Activated CD4-positive, alpha-beta T cell treated with anti-CD3 and anti-CD28 coated beads, Interleukin-2, amount 50 U/mL, for 1 hour (primary cell): Measurements from ENCODE around the gene CCDC172.

Experiments
- DNase-seq: peaks from one replicate; pipeline ENCODE4 v3.0.0-alpha.2; 2020

The CCDC172 gene, protein sequence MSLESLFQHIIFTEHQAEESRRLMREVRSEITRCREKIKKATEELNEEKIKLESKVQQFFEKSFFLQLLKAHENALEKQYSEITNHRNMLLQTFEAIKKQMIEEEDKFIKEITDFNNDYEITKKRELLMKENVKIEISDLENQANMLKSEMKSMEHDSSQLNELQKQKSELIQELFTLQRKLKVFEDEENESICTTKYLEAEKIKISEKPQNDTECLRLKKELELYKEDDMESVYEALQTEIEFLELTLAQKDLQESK

DNA sequence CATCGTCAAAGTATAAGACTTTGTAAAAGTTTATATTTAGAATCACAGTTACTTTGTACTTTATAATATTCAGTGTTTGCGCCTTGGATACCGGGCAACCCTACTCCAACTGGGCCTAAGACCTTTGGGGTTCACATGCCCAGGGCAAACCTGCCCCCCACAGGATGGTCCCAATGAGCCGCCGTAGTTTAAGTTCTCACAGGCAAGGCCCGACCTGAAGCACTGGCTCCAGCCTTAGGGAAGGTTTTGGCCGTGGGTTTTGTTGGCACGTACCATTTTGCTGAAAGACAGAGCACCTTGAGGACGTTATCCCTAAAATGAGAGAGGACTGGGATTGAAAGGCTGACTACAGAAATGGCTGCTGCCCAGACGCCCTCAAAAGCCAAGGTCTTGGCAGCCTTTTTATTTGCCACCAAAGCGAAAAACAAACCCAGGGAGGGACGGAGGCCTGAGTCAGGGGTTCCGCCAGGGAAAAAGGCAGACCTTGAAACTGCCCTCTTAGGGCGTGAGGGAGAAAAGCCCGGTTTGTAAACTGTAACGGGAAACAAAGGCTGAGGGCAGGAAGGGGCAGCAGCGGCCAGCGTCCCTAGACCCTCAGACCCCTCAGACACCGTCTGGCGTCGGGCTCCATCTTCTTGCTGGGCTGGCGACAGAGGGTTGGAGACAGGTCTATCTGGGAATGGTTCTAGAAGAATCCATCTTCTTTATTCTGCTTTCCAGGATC lies at the start of gene CCDC172:
Gene CCDC172 (plus strand): TSS at position 222 of the 724 bp plus-strand sequence. CDS start 564 bp downstream, outside the sequence.
- DNase-seq = no peak

DNA sequence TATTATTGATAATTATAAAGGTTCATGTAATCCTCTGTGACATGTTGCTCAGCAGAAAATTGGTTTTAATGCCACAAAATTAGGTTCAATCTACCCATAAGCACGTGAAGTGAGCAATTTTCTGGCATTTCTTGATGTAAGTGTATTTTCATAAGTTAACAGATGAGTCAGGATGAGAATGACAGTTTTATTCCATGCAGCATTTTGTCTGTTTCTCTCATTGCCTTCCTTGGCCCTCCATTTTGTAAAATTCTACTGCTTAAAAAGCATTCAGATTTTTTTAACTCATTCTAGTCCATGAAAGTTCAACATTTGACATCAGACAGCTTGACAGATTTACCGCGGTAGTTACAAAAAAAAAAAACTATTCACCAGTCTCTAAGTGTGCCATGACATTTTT lies 47.3 kb upstream of the CCDC172 start:
- no peak for DNase-seq

DNA sequence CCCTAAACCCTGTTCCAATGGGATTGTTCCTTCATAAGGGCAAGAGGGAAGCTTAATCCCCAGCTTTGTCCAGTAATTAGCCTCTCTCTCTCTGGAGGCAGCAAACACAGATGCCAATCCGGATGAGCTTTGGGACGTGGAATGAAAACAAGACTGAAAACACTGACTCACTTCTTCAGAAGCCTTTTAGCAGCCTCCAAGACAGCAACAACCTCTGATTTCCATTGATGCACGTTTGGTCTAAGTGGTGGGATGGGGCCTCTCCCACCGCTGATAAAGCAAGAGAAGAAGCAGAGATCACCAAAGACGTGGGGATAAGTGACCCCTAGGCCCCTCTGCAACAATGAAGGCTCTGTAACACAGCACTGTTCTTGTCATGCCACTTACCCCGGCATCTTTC lies 45.4 kb upstream of the CCDC172 start:
- DNase-seq = no peak

DNA sequence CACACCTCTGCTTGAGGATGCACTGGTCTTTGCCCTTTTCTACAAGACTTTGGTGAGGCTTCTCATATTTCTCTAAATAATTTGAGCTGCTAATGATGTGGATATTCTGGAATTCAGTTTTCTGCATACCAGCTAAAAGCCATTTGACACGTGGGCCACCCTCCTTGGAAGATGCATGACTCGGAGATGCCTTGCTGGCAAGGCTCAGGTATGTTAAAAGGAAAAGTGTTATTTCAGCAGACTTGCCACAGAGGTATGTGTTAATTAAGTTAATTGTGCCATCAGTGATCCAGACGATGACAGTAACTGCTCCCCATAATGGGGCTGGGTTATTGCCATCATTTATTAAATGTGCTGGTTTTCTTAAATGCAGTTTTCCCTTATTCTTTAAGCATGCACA lies 42.5 kb upstream of the CCDC172 start:
- no peak for DNase-seq

DNA sequence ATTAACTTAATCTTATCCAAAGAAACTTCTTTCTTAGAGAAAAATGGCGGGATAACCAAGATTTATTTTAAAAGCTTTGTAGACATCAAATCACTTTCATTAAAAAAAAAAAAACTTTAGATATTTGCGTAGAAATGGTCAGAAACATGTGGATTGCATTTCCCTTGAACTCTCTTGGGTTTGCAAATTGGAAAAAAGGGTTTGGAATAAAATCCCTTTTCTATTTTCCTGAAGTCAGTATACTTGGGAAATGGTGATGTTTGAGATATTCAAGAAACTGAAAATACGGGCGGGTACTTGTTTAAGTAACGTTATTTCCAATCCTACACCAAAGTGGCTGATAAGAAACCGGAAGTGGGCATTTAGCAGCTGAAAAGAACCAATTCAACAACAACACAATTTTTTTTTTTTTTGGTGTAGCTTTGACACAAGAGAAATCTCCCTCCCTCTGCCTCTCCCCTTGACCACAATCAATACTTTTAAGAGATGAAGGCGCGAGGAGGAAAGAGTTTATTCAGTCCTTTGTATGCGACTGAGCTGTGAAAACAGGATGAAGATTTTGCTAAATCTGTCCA lies 37.5 kb upstream of the CCDC172 start:
- DNase-seq = no peak

DNA sequence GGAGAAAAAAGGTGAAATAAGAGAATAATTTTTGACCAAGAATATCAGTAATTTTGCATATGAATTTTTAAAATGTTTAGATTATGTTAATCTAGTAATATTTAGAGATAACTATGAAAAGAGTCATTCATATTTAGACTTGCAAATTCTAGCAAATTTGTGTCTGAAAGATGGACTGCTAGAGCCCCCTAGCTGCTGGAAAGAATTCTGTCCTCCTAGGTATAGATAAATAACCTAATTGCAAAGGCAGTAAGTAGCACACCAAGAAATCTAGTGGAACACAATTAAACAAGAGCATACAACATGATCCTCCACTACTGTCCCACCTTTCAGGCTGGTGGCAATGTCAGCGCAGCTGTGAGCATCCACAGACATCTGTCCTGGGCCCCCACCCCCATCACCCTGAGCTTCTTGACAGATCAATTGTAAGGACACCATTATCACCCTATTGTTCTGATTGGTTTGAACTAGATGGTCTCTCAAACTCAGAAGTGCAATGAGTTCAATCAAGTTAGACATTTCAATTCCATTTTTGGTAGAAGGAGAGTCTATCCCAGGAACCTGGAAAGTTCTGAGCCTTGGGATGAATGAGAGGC lies 36.2 kb upstream of the CCDC172 start:
- DNase-seq = no peak

DNA sequence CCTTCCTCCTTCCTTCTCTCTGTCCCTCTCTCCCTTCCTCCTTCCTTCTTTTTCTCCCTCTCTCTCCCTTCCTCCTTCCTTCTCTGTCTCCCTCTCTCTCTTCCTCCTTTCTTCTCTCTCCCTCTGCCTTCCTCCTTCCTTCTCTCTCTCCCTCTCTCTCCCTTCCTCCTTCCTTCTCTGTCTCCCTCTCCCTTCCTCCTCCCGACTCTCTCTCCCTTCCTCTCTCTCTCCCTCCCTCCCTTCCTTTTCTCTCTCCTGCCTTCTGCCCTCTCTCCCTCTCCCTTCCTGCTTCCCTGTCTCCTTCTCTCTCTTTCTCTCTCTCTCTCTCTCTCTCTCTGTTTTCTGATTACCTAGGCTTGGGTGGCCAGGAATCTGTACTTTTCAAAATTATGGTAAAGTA lies 34.6 kb upstream of the CCDC172 start:
- DNase-seq = no peak

DNA sequence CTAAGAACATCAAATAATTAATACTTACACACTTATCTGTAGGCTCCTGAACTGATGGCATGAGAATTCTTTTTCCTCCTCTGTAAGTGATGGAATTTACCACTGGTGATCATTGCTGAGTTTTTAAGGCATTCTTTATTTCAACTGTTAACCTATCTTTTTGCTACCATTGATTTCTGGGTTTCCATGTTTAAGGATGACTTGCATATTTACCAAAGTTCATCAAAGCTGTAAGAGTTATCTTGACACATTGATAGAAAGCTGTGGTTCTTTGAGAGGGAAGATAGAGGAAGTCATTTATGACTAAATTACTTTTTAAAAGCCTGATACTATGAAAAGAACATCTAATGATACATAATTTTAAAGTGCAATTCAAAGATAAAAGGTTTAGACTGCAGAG lies 31.8 kb upstream of the CCDC172 start:
- DNase-seq = no peak

DNA sequence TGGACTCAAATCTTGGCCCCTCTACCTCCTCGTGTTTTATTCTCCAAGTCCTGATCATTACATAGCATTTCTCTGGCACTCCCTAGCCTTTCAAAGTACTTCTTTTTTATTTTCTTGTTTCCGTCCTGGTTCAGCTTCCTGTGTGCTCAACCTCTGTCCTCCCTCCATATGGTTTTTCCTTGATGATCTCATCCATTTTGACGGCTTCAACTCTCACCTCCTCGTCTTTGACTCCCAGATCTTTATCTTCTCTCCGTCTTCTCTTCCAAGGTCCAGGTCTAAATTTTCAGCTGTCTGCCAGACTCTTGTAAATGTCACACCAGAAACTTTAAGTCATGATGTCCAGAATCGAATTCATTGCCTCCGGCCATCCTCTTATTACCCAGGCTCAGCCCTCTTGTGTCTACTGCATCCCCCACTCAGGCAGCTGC lies 27.9 kb upstream of the CCDC172 start:
- DNase-seq = no peak

DNA sequence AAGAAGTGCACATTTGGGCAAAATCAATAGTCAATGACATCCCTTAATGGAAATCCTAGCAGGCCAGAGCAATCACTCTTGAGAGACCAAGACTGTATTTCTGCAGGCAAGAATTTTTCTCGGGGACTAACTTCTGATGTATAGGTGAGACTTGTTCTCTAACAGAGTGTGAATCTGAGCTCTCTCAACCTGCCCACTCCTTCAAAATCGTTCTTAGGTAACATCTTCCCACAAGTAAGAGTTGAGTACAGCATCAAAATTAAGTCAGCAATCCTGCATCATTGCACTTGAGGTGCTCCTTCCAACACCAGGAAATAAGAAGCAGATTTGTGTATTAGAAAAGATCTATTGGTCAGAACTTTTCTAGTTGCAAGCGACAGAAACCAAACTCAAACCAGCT lies 25.7 kb upstream of the CCDC172 start:
- no peak for DNase-seq

DNA sequence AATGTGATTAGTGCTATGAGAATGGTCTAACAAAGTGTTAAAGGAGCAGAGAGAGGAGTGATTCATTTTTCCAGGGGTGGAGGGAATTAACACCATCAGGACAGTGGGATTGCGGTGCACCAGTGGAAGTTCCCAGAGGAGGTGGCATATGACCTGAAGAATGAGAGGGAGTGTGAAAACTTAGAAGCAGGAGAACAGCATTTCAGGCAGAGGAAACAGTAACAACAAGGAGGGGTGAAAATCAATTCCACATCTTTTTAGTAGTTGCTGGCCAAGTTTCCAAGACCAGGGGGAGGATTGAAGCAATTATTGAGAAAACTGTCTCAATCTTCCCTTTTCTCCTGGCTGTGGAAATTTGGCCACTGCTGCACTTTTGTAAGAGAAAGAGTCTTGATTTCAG lies 23.7 kb upstream of the CCDC172 start:
- DNase-seq = no peak

DNA sequence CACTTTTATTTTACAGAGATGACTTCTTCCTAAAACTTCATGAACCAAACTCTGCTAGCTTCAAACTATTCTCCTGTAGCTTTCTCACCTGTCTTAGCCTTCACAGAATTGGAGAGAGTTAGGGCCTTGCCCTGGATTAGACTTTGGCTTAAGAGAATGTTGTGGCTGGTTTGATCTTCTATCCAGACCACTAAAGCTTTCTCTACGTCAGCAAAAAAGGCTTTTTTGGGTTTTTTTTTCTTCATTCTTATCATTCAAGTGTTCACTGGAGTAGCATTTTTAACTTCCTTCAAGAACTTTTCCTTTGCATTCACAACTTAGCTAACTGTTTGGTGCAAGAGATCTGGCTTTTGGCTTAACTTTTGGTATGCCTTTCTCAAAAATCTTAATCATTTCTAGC lies 19.3 kb upstream of the CCDC172 start:
- DNase-seq = no peak

DNA sequence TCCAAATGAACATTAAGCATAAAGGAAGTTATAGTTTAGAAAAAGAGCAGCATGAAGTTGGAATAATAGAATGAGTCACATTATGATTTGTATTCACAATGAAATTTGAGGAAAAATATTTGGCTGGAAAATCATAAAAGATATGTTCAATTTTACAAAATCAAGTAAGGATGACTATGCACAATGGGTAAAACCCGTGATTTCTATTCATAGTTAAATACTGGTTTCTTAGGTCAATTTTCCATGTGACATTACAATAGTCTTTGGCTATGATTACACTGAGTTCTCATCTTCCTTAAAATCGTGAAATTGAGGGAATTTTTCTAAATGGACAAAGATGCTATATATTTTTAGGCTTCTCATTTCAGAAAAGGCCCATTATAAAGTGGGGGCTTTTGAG lies 17.4 kb upstream of the CCDC172 start:
- no peak for DNase-seq

DNA sequence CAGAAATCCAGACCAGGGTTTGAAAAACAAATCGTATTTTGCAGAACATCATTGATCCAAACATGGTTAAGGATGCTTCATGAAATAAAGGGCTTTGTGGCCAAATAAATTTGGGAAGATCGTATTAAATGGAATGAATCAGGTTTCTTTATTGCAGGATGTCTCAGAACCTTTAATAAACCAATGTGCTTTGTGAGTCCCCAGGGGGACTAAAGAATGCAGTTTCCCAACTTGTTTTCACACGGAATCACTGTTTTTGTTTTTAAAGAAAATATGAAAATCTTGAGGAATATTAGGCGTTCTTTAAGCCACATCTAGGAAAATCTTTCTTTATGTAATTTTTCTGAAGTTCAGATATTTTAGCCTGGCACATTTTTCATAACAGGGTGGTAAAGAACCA lies 16.8 kb upstream of the CCDC172 start:
- DNase-seq = no peak

DNA sequence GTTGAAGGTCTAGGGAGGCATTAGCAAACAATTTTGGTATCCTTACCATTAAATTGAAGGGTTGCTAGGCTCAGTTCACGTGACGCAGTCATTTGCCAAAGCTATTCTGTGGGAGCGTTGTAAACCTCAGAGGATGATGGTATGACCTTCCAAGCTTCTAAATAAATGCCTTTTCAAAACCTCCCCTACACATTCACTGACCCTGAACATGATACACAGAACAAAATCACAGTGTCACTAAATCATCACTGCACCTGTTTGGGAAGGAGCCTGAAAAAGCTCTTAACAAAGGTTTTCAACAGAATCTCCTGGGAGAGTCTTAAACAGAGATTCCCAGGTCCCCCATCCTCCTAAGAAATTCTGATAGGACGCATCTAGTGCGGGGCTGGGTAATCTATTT lies 13.2 kb upstream of the CCDC172 start:
- DNase-seq = no peak

DNA sequence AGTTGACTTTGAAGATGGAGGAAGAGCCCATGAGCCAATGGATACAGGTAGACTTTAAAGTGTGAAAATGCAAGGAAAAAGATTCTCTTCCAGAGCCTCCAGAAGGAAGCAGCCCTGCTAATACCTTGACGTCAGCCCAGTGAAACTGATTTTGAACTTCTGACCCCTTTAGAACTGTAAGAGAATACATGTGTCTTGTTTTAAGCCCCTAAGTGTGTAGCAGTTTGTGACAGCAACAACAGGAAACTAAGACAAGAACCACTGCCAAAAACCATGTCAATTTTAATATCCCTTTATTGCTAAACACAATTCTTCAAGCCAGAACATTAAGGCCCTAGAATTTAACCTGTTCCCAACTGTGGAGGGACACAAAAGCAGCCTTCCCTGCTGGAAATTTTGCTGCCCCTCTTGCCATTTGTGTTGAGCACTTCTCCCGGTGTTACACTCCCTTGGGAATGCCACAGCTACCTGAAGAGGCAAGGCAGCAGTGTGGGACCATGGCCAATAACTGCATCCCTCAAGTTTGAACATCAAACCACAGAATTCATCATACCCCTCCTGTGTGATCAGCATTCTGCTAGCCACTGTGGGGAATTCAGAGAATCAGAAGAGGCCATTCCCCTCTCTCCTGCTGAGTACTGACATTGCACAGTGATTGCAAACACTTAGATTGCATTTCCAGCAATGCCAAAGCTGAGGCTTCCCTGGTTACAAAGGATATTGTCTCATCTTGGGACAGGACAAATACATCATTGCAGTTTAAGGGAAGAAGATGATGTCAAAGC lies 12.3 kb upstream of the CCDC172 start:
- no peak for DNase-seq

DNA sequence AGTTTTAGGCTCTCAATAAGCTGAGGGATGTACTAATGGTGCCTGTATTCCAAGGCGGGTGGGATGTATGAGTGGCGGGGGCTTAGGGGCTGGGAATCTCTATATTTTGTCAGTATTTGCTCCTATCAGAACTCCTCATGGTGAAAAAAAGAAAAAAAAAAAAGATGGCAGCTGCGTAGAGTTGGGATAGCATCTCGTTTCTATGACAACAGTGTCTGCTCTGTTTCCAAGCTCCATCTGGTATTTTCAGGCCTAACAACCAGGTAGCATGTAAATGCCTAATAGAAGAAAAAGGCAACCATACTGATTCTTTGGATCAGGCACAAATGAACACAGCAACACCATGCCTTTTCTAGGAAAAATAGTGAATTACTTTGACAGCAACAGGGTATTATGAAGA lies 11.7 kb upstream of the CCDC172 start:
- DNase-seq = no peak

DNA sequence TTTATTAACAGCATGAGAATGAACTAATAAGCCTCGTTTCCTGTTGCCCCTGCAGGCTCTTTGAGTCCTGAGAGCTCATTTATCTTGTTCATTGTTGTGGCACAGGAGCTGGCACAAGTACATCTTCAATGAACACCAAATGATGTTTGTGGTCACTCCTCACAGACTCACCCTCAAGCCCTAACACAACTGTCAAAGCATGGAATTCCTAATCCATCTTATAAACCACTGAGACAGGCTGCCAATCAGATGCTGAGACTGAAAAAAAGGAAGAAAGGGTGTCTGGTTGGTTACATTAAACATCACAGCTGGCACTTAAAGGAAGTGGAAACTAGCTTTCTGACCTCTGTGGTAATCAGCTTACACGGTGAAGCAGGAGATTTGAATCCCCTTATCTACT lies 7.7 kb upstream of the CCDC172 start:
- DNase-seq = no peak

DNA sequence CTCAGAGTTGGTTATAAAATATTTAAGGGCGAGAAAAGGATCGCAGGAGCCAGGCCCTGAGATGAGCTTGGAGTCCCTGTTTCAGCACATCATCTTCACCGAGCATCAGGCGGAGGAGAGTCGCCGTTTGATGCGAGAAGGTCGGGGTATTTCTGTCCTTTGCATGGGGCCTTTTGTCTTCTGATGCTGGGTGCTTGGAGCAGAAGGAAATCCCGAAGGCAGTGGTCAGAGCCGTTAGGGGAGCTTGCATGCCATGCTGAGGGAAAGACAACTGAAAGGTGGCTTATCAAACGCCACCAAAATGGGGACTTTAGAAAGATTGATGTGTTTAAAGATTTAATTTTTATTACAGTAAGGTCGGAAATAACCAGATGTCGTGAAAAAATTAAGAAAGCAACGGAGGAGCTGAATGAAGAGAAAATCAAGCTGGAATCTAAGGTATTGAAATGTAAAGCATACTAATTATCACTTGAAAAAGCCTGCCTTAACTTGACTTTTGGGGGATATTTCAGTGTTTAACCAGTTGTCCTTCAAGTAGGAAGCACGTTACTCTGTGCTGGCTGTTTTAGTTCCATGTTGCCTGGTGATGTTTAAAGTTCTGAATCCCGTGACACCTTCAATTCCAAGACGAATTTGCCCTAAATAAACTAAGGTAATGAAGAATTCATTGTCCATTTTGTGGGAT lies 845 bp downstream of the CCDC172 start:
- no peak for DNase-seq

DNA sequence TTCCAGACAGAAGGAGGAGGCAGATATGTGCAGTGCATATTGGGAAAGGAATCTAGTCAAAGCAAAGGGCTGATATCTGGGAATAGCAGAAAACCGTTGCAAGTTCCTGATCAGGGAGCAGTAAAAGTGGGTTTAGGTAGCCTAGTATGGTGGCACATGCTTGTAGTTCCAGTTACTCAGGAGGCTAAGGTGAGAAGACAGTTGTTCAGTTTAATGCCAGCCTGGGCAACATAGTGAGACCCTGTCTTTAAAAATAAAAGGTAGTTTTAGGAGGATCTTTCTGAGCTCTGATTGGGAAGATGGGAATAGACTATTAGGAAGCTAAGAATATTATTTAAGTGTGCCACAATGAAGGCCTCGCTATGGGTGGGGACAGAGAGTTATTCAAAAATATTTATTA lies 1.7 kb downstream of the CCDC172 start:
- DNase-seq = no peak

DNA sequence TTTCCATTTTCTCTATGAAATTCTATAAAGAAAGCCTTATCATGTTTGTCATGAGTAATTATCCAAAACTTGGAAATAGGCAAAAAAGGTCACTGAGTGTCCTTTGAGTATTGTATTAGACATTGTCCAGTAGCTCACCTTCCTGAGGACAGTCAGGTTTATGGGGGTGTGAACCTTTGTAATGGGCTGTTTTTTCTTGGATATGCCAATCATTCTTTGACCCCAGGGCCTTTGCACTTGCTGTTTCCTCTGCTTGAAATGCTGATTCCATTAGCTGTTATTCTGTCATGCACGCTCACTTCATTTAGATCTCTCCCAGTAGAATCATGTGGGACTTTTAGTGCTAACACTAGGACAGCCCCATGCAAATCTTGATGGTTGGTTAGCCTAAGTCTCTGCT lies 4.9 kb downstream of the CCDC172 start:
- no peak for DNase-seq

DNA sequence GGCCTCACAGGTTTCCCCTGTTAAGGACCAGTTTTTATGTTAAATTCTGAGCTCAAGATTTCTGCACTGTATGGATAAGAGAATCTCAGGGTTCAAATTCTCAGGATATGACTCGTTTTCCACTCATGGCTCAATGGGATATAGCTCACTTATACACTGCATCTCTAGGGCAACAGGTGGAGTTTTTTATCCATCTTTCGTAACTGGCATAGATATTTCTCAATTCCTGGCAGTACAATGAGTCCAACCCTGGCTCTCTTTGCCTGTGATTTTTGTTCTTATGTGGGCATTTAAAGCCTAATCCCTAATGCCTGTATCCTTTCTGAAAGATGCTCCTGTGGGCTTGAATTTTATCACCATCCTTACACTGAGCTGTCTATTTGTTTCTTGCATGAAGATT lies 7.6 kb downstream of the CCDC172 start:
- DNase-seq = no peak

DNA sequence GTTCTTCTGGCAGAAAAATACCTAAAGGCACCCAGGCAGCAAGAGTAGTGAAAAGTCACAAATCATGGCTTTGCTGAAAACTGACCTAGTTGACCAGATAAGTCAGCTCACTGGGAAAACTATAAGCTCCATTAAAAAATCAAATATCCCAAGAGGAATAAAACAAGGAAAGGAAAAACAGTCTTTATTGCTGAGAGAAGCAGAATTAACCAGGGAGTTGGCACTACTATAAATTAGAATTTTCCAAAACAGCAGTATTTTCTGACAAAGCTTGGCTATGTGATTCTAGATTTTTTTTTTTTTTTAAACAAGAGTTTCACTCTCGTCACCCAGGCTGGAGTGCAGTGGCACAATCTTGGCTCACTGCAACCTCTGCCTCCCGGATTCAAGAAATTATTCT lies 12.6 kb downstream of the CCDC172 start:
- no peak for DNase-seq
